ENCODE data around the gene STUB1.

DNA sequence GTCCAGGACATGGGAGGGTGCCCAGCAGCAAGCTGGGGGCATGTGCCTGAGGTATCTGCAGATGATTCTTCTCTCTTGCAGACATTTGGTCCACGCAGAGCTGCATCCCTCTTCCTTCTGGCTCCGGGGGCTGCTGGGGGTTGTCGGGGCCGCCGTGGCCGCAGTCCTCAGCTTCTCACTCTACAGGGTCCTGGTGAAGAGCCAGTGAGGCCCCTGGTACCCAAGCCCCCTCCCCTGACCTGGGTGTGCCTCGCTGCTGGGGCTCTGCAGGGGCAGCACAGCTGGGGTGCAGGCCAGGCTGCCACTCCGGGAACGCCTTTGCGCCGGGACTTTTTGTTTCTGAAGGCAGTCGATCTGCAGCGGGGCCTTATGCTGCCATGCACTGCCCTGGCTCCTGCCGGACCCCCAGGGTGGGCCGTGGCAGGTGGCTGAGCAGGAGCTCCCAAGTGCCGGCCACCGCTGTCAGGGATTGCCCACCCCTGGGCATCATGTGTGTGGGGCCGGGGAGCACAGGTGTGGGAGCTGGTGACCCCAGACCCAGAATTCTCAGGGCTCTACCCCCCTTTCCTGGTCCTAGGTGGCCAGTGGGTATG, 6.7 kb upstream of the STUB1 start:
- TF ChIP-seq, protein P1, sequence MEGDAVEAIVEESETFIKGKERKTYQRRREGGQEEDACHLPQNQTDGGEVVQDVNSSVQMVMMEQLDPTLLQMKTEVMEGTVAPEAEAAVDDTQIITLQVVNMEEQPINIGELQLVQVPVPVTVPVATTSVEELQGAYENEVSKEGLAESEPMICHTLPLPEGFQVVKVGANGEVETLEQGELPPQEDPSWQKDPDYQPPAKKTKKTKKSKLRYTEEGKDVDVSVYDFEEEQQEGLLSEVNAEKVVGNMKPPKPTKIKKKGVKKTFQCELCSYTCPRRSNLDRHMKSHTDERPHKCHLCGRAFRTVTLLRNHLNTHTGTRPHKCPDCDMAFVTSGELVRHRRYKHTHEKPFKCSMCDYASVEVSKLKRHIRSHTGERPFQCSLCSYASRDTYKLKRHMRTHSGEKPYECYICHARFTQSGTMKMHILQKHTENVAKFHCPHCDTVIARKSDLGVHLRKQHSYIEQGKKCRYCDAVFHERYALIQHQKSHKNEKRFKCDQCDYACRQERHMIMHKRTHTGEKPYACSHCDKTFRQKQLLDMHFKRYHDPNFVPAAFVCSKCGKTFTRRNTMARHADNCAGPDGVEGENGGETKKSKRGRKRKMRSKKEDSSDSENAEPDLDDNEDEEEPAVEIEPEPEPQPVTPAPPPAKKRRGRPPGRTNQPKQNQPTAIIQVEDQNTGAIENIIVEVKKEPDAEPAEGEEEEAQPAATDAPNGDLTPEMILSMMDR (IDR thresholded peaks at IDR 0.05) = no peak
- TF ChIP-seq POLR2A (IDR thresholded peaks at IDR 0.05) = no peak
